Urinary bladder (tissue), 4 donors: ENCODE results near the gene TAX1BP1. TPM values are rescaled to one million over a fixed set of nuclear protein-coding genes. Genes with fewer than 3 reads are reported as not detected.
"Not testable (repeated sequence)": the region's sequence is repeated elsewhere in the genome, so short reads cannot be mapped to it uniquely, and the experiment has no call there.

Experiments
- DNase-seq: peaks from one replicate; pipeline ENCODE4 v3.0.0-alpha.2; 2015; ENCODE audit errors: extremely low spot score
- H3K27ac ChIP-seq: one replicate; pipeline ENCODE4 v1.5.1; 2013; ENCODE audit warnings: low read depth, mild to moderate bottlenecking, moderate library complexity
- H3K36me3 ChIP-seq: one replicate; pipeline ENCODE4 v1.6.1; 2013; ENCODE audit warnings: mild to moderate bottlenecking, moderate library complexity; ENCODE audit not compliant: insufficient read depth
- H3K4me1 ChIP-seq: one replicate; pipeline ENCODE4 v1.6.1; 2013; ENCODE audit warnings: mild to moderate bottlenecking, moderate library complexity; ENCODE audit not compliant: insufficient read depth
- H3K4me3 ChIP-seq: one replicate; pipeline ENCODE4 v1.5.1; 2013; ENCODE audit warnings: low read depth, low read length
- WGBS: extraction: QIAGEN DNeasy Blood & Tissue Kit; methylation state at CpG from one replicate; pipeline ENCODE4 v1.1.7; 2013; 5-methylcytosine and 5-hydroxymethylcytosine counted together
- polyA plus RNA-seq: library from polyadenylated mRNA; stranded (reverse); fragments of 200-250 nt; gene quantifications from one replicate; pipeline ENCODE4 v1.2.3, GENCODE V29; 2013
- total RNA-seq: library from RNA; depleted of rRNA; stranded (reverse); fragments of >200 nt; gene quantifications from one replicate; pipeline ENCODE4 v1.2.3, GENCODE V29; 2014
- donor health status: healthy with polysubstance abuse.
- donor health status: healthy.

The TAX1BP1 gene
- total and polyA plus RNA-seq, 2 donors = 99.7 to 115 TPM

GRCh38 chr7:27856703-27857485, 116.9 kb downstream of the TAX1BP1 start:
- H3K36me3 ChIP-seq, H3K4me1 ChIP-seq, H3K4me3 ChIP-seq, DNase-seq, H3K27ac ChIP-seq: not testable (repeated sequence)
- WGBS = 96% methylated on average over 28 of the region's 28 CpGs

GRCh38 chr7:27860800-27861199, 120.8 kb downstream of the TAX1BP1 start:
- Histone ChIP-seq H3K27ac (no peak overlapping the region), H3K4me3 (no peak overlapping the region), H3K4me1 (no peaks in the 10 kb centered on the region), H3K36me3 (no peaks in the 10 kb centered on the region)
- WGBS = 87% methylated on average over 6 of the region's 6 CpGs
- no peak for DNase-seq

- Histone ChIP-seq H3K36me3 (no peaks in the 10 kb centered on the region), H3K4me3 (no peak overlapping the region), H3K4me1 (no peaks in the 10 kb centered on the region), H3K27ac (no peak overlapping the region)
- WGBS = 88% methylated on average over 3 of the region's 3 CpGs
- DNase-seq = no peak
Measured at GRCh38 chr7:27861747-27862146, 121.8 kb downstream of the TAX1BP1 start.

GRCh38 chr7:27863880-27864279, 123.9 kb downstream of the TAX1BP1 start:
- no peak for DNase-seq
- WGBS = 90% methylated on average over 11 of the region's 11 CpGs
- H3K36me3 ChIP-seq = no peaks in the 10 kb centered on the region
- H3K27ac ChIP-seq = no peak overlapping the region
- no peak overlapping the region for H3K4me3 ChIP-seq
- no peaks in the 10 kb centered on the region for H3K4me1 ChIP-seq

- Histone ChIP-seq H3K36me3 (no peaks in the 10 kb centered on the region), H3K27ac (no peak overlapping the region), H3K4me1 (no peaks in the 10 kb centered on the region), H3K4me3 (no peak overlapping the region)
- WGBS = 48% methylated on average over 2 of the region's 2 CpGs
- DNase-seq = no peak
Measured at GRCh38 chr7:27866256-27866655, 126.3 kb downstream of the TAX1BP1 start.

- H3K4me3 ChIP-seq = no peak overlapping the region
- 83% methylated on average over 17 of the region's 17 CpGs for WGBS
Measured at GRCh38 chr7:27866828-27867672, 127.1 kb downstream of the TAX1BP1 start.

GRCh38 chr7:27868131-27868550, 128.2 kb downstream of the TAX1BP1 start:
- Histone ChIP-seq H3K4me3 (no peak overlapping the region), H3K4me1 (no peaks in the 10 kb centered on the region), H3K27ac (no peak overlapping the region), H3K36me3 (no peaks in the 10 kb centered on the region)
- WGBS = 96% methylated on average over 15 of the region's 15 CpGs
- no peak for DNase-seq

More at GRCh38 chr7:27866828-27867672, 127.1 kb downstream of the TAX1BP1 start:
- Histone ChIP-seq H3K36me3 (no peaks in the 10 kb centered on the region), H3K27ac (no peak overlapping the region), H3K4me1 (no peaks in the 10 kb centered on the region)
- DNase-seq = no peak

GRCh38 chr7:27869056-27869455, 129.1 kb downstream of the TAX1BP1 start:
- no peaks in the 10 kb centered on the region for H3K4me1 ChIP-seq
- 93% methylated on average over 7 of the region's 7 CpGs for WGBS
- H3K36me3 ChIP-seq = no peaks in the 10 kb centered on the region
- H3K27ac ChIP-seq = no peak overlapping the region
- no peak overlapping the region for H3K4me3 ChIP-seq
- no peak for DNase-seq

GRCh38 chr7:27870595-27870994, 130.6 kb downstream of the TAX1BP1 start:
- no peaks in the 10 kb centered on the region for H3K36me3 ChIP-seq

GRCh38 chr7:27871086-27871485, 131.1 kb downstream of the TAX1BP1 start:
- Histone ChIP-seq H3K4me3 (no peak overlapping the region), H3K27ac (no peak overlapping the region), H3K36me3 (no peaks in the 10 kb centered on the region), H3K4me1 (no peaks in the 10 kb centered on the region)
- no peak for DNase-seq
- 92% methylated on average over 3 of the region's 3 CpGs for WGBS

More at GRCh38 chr7:27870595-27870994, 130.6 kb downstream of the TAX1BP1 start:
- DNase-seq = no peak
- H3K4me1 ChIP-seq = no peaks in the 10 kb centered on the region
- H3K4me3 ChIP-seq = no peak overlapping the region
- WGBS = 96% methylated on average over 5 of the region's 5 CpGs
- H3K27ac ChIP-seq = no peak overlapping the region

- Histone ChIP-seq H3K36me3 (no peaks in the 10 kb centered on the region), H3K27ac (no peak overlapping the region), H3K4me3 (no peak overlapping the region), H3K4me1 (no peaks in the 10 kb centered on the region)
- no peak for DNase-seq
- WGBS = 65% methylated on average over 6 of the region's 6 CpGs
Measured at GRCh38 chr7:27871866-27872265, 131.9 kb downstream of the TAX1BP1 start.

GRCh38 chr7:27872356-27873275, 132.7 kb downstream of the TAX1BP1 start:
- DNase-seq = no peak
- no peak overlapping the region for H3K27ac ChIP-seq
- no peak overlapping the region for H3K4me3 ChIP-seq
- H3K4me1 ChIP-seq = no peaks in the 10 kb centered on the region
- no peaks in the 10 kb centered on the region for H3K36me3 ChIP-seq
- 48% methylated on average over 17 of the region's 17 CpGs for WGBS
